Keratinocyte (primary cell): Measurements from ENCODE around the gene SLCO3A1.

Source experiments
- CTCF ChIP-seq, 3 experiments: IDR thresholded peaks in 1 of 3; conservative IDR thresholded peaks in 1 of 3; optimal IDR thresholded peaks in 1 of 3; 2 replicates in 2 of 3; 3 replicates in 1 of 3; pipeline versions ENCODE3 to v1.5.1; 2011; ENCODE audit warnings: low read length in 3 of 3, mild to moderate bottlenecking in 3 of 3, moderate library complexity in 2 of 3, control low read depth in 1 of 3, inconsistent platforms in 1 of 3; ENCODE audit not compliant: insufficient read depth in 2 of 3; ENCODE audit errors: extremely low read depth in 1 of 3
- EZH2 ChIP-seq: IDR thresholded peaks from one replicate; pipeline ENCODE4 v1.6.1; 2012; ENCODE audit warnings: inconsistent platforms, mild to moderate bottlenecking, low read length, moderate library complexity

GRCh38 chr15:92149465-92149864, 296.0 kb downstream of the SLCO3A1 start:
- TF ChIP-seq CTCF (optimal IDR thresholded peaks at IDR 0.05 in 1 of 3, IDR thresholded peaks at IDR 0.05 in 1 of 3, conservative IDR thresholded peaks at IDR 0.05 in 1 of 3; ENCODE audit: extremely low read depth in 1 of 3, insufficient read depth in 2 of 3, low read length in 3 of 3) (no peak), EZH2 (no peak)
